B cell (primary cell): Measurements from ENCODE around the gene TALDO1.

ENCODE experiments used
- CTCF ChIP-seq: fragments of 200-600 bp; IDR thresholded peaks from one replicate; pipeline ENCODE4 v1.8.0; 2022; ENCODE audit warnings: antibody characterized with exemption, mild to moderate bottlenecking
- EZH2 ChIP-seq: IDR thresholded peaks from 2 replicates; pipeline ENCODE4 v1.6.1; 2012; ENCODE audit warnings: borderline replicate concordance, low read depth, mild to moderate bottlenecking, moderate library complexity, low read length; ENCODE audit not compliant: insufficient read depth, poor library complexity, severe bottlenecking

- TF ChIP-seq CTCF (no peak), EZH2 (no peak)
These were observed 56.1 kb downstream of the TALDO1 start for GRCh38 chr11:803467-803742.
